HS-5 (cell line): ENCODE measurements around the gene PRMT2.

Experiments used
- DNase-seq: peaks from one replicate; pipeline ENCODE4 v3.0.0-alpha.2; 2012; ENCODE audit warnings: low read depth

Gene PRMT2

DNA sequence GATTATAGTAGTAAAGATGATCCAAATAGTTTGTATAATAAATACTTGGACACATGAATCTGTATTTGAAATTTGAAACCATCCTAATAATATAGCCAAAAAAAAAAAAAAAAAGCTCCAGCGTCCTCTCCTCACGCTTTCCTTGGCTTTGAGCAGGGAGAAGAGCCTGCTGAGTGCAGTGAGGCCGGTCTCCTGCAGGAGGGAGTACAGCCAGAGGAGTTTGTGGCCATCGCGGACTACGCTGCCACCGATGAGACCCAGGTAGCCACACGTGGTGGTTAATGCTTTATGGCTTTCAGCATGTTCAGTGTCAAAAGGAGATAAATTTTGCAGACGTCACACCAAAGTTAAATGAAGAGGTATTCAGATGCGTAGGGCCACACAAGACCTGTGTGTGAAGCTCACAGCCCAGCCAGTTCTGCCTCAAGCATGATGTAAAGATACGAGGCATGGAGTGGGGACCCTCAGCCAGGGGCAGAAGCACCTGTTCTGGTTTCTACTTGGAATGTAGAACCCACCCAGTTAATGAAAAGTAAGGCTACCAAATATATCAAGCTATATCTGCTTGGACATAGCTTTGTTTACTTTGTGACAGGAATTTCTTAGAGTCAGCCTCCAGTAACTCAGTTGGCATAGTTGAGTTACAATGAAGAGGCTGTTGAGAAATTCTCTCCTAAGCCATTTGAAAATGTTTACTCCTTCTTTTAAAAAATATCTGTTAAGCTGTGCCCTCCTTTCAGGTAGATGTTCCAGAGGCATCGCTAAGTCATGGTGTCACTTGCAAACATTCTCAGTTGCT is 8.1 kb downstream of the PRMT2 start:
- no peak for DNase-seq

DNA sequence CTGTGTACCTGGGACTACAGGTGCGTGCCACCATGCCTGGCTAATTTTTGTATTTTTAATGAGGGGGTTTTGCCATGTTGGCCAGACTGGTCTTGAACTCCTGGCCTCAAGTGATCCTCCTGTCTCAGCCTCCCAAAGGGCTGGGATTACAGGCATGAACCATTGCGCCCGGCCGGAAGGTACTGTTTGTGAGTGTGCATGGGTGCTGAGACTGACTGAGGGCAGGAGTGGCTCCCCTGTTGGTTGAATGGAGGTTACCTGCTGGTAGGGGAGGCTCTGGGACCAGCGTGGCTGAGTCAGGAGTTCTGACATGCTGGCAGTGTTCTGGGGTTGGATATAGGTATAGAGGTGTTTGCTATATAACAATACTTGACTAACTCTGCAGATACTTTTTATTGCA is 10.4 kb downstream of the PRMT2 start:
- DNase-seq, result no peak

DNA sequence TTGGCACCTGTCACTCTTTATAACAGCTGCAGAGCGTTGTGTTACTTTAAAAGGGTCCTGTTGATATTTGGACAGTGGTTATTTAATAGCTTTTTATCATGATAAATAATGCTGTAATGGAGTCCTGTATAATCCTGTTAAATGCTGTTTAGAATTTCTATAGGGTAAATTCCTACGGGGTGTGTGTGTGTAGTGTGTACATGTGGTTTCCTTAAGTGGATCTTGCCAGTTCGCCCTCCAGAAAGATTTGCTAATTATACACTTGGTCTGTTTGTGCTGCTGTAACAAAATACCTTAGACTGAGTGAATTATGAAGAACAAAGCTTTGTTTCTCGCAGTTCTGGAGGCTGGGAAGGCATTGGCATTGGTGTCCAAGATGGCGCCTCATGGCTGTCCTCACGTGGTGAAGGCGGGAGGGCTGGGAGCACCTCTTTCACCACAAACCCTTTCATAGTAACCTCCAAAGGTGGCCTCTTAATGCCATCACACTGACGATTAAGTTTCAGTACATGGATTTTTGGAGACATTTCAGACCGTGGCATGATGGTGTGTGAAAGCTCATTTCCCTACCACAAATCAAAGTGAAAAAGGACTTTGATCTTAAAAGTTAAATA is 11.2 kb downstream of the PRMT2 start:
- no peak for DNase-seq

DNA sequence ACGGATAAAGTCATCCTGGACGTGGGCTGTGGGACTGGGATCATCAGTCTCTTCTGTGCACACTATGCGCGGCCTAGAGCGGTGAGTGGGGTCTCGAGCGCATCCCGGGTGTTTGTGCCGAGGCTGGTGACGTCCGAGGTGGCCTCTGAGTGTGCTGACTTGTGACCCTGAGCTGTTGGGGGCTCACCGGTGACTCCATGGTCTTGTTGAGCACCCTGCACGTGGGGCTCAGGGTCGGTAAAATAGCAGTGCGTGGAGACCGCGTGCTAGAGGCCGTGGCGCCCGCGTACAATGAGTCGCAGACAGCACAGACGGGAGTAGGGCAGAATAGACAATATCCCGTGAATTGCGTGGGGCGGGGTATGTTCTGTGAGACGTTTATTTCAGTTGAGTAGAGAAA is 13.1 kb downstream of the PRMT2 start:
- DNase-seq, result no peak

DNA sequence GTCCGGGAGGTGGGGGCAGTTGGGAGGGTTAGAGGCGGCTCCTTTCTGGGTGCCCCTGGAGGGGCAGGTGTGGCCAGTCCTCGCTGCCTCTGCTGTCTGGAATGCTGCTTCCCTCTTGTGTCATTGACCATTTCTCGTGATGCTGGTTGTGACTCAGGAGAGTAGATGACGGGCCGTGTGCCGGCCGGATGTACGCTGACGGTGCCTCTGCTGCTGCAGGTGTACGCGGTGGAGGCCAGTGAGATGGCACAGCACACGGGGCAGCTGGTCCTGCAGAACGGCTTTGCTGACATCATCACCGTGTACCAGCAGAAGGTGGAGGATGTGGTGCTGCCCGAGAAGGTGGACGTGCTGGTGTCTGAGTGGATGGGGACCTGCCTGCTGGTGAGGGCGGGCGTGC is 13.9 kb downstream of the PRMT2 start:
- no peak for DNase-seq

DNA sequence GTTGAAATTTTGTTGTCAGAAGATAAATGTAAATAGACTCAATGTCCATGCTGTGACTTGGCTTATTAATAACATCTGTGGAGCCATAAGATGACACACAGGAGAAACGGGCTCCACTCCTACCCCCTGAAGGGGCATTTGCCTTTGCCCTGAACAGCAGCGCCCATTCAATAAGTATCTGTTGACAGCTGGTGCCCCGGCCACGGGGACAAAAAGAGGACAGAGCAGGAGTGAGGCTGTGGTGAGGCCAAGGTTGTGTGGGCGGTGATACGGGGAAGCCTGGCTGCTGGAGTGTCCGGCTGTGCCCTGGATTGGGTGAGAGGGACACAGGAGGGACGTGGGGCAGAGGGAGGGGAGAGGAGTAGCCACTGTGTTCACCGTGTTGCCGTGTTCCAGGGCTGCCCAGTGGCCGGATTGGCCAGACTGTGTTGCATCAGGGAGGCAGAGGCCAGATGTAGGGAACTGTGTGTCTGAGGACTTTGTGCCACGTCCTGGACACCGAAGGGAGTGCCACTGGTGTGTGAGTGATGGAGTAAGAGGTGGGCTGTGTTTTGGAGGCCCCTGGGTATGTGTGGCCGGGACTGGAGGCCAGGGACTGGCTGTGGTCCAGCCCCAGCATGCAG is 15.1 kb downstream of the PRMT2 start:
- no peak for DNase-seq

DNA sequence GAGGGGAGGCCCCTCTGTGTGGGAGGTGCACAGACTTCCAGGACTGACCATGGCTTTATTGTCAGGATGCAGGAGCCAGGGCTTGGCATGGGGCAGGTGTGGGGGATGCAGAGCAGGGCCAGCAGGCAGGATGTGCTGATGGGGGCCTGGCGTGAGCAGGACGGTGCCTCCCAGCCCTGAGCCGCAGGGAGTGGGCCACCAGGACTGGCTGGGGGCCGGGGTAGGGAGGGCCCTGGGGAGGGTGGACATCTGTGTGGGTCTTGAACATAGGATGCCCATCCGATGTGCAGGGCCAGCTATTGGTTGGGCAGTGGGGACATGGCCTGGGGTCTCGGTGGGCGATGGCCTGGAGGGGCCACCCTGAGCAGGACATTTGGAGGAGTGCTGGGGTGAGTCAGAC is 15.6 kb downstream of the PRMT2 start:
- DNase-seq, result no peak

DNA sequence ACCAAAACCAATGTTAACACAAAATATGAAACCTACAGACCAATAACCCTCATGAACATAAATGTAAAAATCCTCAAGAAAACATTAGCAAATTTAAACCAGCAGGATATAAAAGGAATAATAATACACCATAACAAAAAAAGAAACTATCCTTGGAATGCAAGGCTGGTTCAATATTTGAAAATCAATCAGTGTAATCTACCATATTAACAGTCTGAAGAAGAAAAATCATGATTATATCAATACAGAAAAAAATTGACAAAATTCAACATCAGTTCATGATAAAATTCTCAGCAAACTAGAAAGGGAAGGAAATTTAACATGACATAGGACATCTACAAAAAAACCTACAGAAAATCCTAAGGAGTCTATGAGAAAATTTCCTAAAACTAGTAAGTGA is 19.8 kb downstream of the PRMT2 start:
- DNase-seq, result no peak

DNA sequence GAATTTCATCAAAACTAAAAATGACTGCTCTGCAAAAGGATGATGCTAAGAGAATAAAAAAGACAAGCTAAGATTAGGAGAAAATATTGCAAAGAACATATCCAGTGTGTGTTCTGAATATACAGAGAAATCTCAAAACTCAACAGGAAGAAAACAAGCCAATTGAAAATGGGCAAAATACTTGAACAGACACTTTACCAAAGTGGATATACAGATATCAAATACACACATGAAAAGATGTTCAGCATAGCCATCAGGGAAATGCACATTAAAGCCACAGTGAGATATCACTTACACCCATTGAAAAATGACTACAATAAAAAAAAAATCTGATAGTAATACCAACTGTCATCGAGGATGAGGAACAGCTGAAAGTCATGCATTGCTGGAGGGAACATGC is 21.3 kb downstream of the PRMT2 start:
- DNase-seq, result no peak

DNA sequence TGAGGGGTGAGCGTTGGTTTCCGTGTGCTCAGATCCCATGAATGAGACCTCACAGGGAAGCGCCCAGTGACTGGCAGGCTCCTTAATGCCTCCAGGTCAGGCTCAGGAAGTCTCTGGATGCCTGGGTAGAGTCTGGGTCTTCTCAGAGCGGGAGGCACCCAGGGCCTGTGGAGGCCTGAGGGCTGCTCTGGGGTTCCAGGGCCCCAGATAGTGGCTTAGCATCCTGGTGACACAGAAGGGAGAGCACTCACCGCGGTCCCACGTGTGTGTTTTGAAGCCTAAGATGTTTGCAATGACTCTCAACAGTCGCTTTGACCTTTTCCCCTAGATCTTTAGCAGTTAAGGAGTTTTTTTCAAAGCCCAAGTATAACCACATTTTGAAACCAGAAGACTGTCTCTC is 25.0 kb downstream of the PRMT2 start:
- DNase-seq, result no peak

DNA sequence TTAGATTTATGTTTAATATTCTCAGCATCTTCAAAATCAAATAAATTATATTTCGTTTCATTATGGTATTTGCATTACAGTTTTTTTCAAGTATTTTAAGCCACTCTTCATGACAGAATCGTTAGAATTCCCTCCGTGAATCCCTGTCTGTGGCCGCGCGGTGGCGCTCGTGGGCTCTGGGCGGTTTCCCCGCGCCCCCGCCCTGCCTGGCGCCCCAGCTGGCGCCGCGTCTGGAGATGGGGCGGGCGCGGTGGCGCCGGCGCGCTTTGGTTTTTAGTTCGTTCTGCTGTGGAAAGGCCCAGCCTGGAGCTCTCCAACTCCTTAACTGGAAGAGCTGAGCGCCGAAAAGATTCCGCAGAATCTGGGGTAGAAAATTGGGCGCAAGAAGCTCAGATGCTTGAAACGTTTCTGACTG is 25.7 kb downstream of the PRMT2 start:
- DNase-seq, result no peak

DNA sequence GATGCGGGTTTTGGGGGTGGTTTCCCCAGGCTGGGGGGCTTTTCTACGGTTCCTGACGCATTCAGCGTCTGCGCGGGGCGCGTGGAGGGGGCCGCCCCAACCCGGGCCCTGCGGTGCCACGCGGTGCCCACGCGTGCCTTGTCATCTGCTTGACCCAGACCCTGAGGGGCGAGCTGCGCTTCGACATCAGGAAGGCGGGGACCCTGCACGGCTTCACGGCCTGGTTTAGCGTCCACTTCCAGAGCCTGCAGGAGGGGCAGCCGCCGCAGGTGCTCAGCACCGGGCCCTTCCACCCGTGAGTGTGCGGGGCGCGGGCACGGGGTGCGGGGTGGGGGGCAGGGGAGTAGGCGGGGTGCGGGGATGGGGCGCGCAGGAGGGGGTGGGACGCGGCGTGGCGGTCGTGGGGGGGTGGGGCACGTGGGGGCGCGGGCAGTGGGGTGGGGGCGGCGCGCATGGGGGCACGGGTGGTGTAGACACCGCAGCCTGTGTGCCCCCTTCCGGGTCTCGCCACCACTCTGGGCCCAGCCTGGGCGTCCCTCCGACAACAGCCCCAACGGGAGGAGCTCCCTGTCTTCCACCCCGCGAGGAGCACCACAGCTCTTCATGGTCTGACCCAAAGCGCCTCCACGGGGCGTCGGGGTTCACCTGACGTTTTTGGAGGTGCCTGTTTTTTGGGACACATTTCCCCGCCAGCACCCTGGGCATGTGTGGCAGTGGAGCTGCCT is 26.3 kb downstream of the PRMT2 start:
- no peak for DNase-seq

DNA sequence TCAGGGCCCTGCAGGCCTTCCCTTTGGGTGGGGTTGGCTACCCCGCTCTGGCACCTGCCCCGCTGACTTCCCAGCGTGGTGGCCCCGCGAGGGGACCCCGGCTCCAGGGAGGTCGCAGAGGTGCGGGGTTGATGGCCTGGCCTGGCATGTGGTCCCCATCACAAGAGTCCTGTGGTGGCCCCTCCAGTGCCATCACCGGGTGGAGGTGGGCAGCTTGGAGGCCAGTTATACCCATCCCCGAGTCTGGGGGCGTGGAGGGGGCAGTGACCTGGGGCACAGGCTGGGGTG is 26.8 kb downstream of the PRMT2 start:
- no peak for DNase-seq

DNA sequence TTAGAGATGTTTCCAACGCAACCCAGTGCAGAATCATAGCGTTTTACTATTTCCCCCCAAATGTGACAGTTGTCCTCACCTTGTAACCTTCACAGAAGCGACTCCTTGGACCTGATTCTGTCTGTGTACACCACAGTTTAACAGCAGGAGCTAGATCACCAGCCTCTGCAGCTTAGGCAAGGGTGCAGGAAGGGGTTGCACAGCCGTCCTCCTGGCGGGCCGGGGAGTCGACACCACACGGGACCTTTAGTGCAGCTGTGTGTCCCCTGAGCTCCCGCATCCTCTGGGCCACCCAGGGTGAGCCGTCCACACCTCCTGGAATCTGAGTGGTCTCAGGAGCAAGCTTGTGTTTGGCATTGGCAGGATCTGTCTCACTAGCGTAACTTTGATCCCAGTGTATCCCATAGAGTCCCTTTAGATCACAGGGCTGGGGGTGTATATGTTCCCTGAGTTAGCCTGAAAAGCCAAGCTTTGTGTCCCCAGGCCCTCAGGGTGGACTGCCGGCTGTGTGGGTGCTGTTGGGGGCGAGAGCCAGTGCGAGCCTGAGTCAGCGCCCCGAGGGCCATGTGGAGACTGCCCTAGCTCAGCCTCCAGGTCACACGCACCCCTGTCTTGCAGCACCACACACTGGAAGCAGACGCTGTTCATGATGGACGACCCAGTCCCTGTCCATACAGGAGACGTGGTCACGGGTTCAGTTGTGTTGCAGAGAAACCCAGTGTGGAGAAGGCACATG is 27.5 kb downstream of the PRMT2 start:
- DNase-seq, result no peak

DNA sequence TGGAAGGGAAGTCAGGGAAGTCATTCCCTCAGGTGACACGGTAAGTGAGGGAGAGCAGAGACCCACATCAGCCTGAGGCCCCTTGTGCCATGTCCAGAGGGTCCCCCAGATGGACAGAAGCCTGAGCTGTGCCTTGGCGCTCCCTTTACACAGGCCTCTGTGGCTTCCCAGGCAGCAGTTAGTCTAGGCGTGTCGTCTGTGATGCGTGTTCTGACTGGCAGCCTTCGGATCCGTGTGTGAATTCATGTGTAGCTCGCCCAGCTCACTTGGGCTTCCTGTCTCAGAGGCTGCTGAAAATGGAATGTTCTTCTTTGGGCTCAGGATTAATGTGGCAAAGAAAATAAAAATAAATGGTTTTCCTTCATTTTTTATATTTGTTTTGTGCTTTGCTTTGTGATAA is 28.3 kb downstream of the PRMT2 start:
- DNase-seq, result no peak

DNA sequence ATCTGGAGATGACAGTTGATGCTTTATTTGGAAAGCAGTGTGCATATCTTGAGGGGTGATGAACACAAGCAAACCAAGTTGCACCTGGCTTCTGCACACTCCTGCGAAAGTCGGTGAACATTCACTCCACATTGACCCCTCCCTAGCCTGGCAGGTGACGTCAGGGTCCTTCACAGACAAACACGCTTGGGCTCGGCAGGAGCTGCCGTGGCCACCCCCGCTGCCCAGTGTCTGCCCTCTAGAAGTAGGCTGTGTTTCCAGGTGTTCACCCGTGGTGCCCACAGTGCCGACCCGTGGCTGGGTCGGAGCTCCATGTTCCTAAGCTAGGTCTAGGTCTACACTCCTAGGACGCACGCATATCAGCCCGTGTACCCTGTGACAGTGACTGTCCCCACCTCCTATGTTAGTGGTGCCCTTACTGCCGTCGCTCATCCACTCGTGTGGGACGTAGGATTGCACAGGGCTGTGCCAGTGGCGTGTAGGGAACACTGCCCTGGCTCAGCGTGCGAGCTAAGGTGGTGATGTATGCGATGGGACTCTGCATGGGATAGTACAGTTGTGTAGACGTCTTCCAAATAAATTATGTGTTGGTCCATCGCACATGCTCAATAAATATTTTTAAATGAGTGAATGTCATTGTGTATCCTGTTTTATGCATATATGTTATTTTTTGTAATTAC is 29.0 kb downstream of the PRMT2 start:
- DNase-seq, result no peak

DNA sequence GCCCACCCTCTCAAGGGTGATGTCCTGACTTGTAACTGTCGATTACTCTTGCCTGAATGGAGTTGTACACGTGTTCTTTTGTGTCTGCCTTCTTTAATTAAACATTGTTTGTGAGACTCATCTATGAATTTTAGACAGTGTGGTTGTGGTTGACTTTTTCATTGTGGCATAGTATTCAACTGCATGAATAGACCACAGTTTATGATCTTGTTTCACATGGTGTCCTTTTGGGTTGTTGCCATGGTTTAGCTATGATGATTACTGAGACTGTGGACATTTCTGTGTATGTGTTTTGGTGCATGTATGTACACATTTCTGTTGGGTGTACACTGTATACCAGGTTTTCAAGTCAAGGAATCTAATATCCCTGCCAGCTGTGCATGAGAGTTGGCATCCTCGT is 30.1 kb downstream of the PRMT2 start:
- DNase-seq, result no peak

DNA sequence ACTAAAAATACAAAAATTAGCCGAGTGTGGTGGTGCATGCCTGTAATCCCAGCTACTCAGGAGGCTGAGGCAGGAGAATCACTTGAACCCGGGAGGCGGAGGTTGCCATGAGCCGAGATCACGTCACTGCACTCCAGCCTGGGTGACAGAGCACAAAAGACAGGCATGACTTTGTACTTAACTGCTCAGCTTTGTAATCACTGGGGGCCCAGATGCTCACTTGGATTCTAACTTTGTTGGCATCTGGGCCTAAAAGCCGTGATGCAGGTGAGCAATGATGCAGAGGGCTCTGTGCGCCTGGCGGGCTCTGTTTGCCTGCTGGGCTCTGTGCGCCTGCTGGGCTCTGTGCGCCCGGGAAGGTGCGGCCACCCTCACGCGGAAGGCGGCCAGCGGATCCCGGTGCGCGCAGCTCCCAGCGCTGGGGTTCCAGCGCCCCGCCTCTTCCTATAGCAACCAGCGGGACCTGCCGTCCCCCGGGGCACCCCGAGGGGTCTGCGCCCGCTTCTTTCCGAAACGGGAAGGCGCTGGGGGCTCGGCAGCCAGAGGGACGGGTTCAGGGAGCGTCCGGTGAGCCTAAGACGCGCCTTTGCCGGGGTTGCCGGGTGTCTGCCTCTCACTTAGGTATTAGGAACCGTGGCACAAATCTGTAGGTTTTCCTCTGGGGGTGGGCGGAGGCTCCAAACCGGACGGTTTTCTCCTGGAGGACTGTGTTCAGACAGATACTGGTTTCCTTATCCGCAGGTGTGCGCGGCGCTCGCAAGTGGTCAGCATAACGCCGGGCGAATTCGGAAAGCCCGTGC is 31.7 kb downstream of the PRMT2 start:
- no peak for DNase-seq

DNA sequence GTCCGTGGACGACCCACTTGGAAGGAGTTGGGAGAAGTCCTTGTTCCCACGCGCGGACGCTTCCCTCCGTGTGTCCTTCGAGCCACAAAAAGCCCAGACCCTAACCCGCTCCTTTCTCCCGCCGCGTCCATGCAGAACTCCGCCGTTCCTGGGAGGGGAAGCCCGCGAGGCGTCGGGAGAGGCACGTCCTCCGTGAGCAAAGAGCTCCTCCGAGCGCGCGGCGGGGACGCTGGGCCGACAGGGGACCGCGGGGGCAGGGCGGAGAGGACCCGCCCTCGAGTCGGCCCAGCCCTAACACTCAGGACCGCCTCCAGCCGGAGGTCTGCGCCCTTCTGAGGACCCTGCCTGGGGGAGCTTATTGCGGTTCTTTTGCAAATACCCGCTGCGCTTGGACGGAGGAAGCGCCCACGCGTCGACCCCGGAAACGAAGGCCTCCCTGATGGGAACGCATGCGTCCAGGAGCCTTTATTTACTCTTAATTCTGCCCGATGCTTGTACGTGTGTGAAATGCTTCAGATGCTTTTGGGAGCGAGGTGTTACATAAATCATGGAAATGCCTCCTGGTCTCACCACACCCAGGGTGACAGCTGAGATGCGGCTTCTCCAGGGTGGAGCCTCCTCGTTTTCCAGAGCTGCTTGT is 32.4 kb downstream of the PRMT2 start:
- DNase-seq, result no peak

DNA sequence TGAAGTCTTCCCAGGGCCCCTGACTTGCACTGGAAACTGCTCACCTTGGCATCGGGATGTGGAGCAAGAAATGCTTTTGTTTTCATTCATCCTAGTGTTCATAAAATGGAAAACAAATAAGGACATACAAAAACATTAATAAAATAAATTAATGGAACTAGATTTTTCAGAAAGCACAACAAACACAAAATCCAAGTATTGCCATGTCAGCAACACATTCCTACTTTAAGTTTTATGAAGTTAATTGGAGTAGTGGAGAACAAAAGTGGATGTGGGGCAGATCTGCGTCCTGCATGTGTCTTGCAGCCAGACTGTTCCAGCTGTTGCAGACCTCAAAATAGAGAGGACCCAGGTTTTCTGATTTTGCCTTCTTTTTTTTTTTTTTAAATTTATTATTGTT is 32.9 kb downstream of the PRMT2 start:
- DNase-seq, result no peak
